IMR-90 (cell line): Measurements from ENCODE around the gene SLC27A3. TPM values are rescaled to one million over a fixed set of nuclear protein-coding genes. Genes with fewer than 3 reads are reported as not detected.

Source experiments
- ATAC-seq: fragments of 200-7000 bp; cut with Tn5 transposase; 2 replicates; pipeline ENCODE4 v1.9.1; 2020; ENCODE audit warnings: low read depth, mild to moderate bottlenecking, moderate library complexity
- BruUV-seq: library from RNA; stranded (reverse); fragments of 400-500 nt; replicated peaks from 2 replicates; lab custom pipeline; 2021; lab: Mats Ljungman, UMichigan
- CTCF ChIA-PET: fragments of 300-600 bp; formaldehyde crosslinking; extraction: SDS; loops from one replicate; lab custom pipeline; 2021; ENCODE audit warnings: antibody characterized with exemption; lab: Yijun Ruan, JAX
- POLR2A ChIA-PET: fragments of 300-600 bp; sonication (Branson Sonifier 250); formaldehyde crosslinking; loops from one replicate; lab custom pipeline; 2022; ENCODE audit warnings: antibody characterized with exemption; ENCODE audit not compliant: unreplicated experiment; lab: Charles Lee
- DNase-seq: peaks from one replicate; pipeline ENCODE4 v3.0.0; 2013
- H2AFZ ChIP-seq: replicated peaks from 2 replicates; pipeline ENCODE3; 2013; ENCODE audit warnings: low read length, mild to moderate bottlenecking; ENCODE audit not compliant: poor library complexity
- H2AK5ac ChIP-seq: 2 replicates; pipeline ENCODE4 v1.6.1; 2013; ENCODE audit warnings: low read depth, low read length, inconsistent platforms
- H2AK9ac ChIP-seq: replicated peaks from 2 replicates; pipeline ENCODE3; 2013; ENCODE audit warnings: mild to moderate bottlenecking, low read depth, low read length, moderate library complexity; ENCODE audit not compliant: poor library complexity
- H2BK120ac ChIP-seq: 2 replicates; pipeline ENCODE4 v1.6.1; 2013; ENCODE audit warnings: low read depth, low read length, inconsistent platforms
- H2BK15ac ChIP-seq: 3 replicates; pipeline ENCODE4 v1.6.1; 2013; ENCODE audit warnings: low read depth, low read length, inconsistent platforms
- H2BK20ac ChIP-seq: 2 replicates; pipeline ENCODE4 v1.6.1; 2013; ENCODE audit warnings: low read depth, mild to moderate bottlenecking, inconsistent platforms, low read length, moderate library complexity
- H2BK5ac ChIP-seq: 2 replicates; pipeline ENCODE4 v1.6.1; 2013; ENCODE audit warnings: mild to moderate bottlenecking, low read depth, low read length, inconsistent platforms; ENCODE audit not compliant: poor library complexity, severe bottlenecking
- H3K14ac ChIP-seq: replicated peaks from 2 replicates; pipeline ENCODE4 v1.6.1; 2013; ENCODE audit warnings: low read depth, low read length, inconsistent platforms
- H3K18ac ChIP-seq: 2 replicates; pipeline ENCODE4 v1.6.1; 2013; ENCODE audit warnings: low read depth, low read length, control low read depth
- H3K23ac ChIP-seq: 2 replicates; pipeline ENCODE4 v1.6.1; 2013; ENCODE audit warnings: low read depth, low read length, inconsistent platforms
- H3K27ac ChIP-seq: 2 replicates; pipeline ENCODE4 v1.5.1; 2013; ENCODE audit warnings: mild to moderate bottlenecking, control low read depth, low read length; ENCODE audit not compliant: insufficient read depth
- H3K27me3 ChIP-seq: 2 replicates; pipeline ENCODE4 v1.6.1; 2013; ENCODE audit warnings: low read length; ENCODE audit not compliant: control insufficient read depth, insufficient read depth
- H3K36me3 ChIP-seq: 2 replicates; pipeline ENCODE4 v1.6.1; 2013; ENCODE audit warnings: low read length, mixed read lengths; ENCODE audit not compliant: control insufficient read depth, insufficient read depth
- H3K4ac ChIP-seq: 2 replicates; pipeline ENCODE4 v1.6.1; 2013; ENCODE audit warnings: low read depth, low read length, inconsistent platforms
- H3K4me1 ChIP-seq: 2 replicates; pipeline ENCODE4 v1.6.1; 2013; ENCODE audit warnings: low read length, mixed read lengths; ENCODE audit not compliant: control insufficient read depth, insufficient read depth
- H3K4me2 ChIP-seq: 2 replicates; pipeline ENCODE4 v1.6.1; 2013; ENCODE audit warnings: low read depth, mild to moderate bottlenecking, control low read depth, low read length, moderate library complexity
- H3K4me3 ChIP-seq: 2 replicates; pipeline ENCODE4 v1.5.1; 2013; ENCODE audit warnings: low read depth, mild to moderate bottlenecking, control low read depth, low read length, moderate library complexity; ENCODE audit not compliant: insufficient read depth
- H3K56ac ChIP-seq: 2 replicates; pipeline ENCODE4 v1.6.1; 2013; ENCODE audit warnings: low read length, inconsistent platforms; ENCODE audit not compliant: insufficient read depth; ENCODE audit errors: extremely low read depth
- H3K79me1 ChIP-seq, 2 experiments: 2 replicates each; pipeline ENCODE4 v1.6.1; 2013; ENCODE audit warnings: low read length in 2 of 2, inconsistent platforms in 1 of 2, low read depth in 1 of 2
- H3K9ac ChIP-seq: 2 replicates; pipeline ENCODE4 v1.6.1; 2013; ENCODE audit warnings: low read depth, low read length, control low read depth
- H3K9me1 ChIP-seq: 2 replicates; pipeline ENCODE4 v1.6.1; 2013; ENCODE audit warnings: low read length, inconsistent platforms; ENCODE audit not compliant: insufficient read depth
- H3K9me3 ChIP-seq: 2 replicates; pipeline ENCODE4 v1.6.1; 2013; ENCODE audit warnings: low read length; ENCODE audit not compliant: control insufficient read depth, insufficient read depth
- H4K20me1 ChIP-seq: 2 replicates; pipeline ENCODE4 v1.6.1; 2013; ENCODE audit warnings: low read length, inconsistent platforms; ENCODE audit not compliant: insufficient read depth
- H4K5ac ChIP-seq: 2 replicates; pipeline ENCODE4 v1.6.1; 2013; ENCODE audit warnings: mild to moderate bottlenecking, low read depth, low read length, control low read depth
- H4K8ac ChIP-seq, 2 experiments: 2 replicates each; pipeline ENCODE4 v1.6.1; 2013; ENCODE audit warnings: low read depth in 2 of 2, low read length in 2 of 2, control low read depth in 1 of 2, inconsistent platforms in 1 of 2
- H4K91ac ChIP-seq: 2 replicates; pipeline ENCODE4 v1.6.1; 2013; ENCODE audit warnings: low read depth, low read length, inconsistent platforms; ENCODE audit not compliant: insufficient read depth
- WGBS, 2 experiments: methylation state at CpG; one replicate each; pipeline versions ENCODE4 v1.1.5 to v1.1.7; 2013; ENCODE audit warnings: missing lambda C conversion rate in 2 of 2; ENCODE audit not compliant: insufficient read length in 1 of 2; ENCODE audit errors: extremely low coverage in 2 of 2; 5-methylcytosine and 5-hydroxymethylcytosine counted together
- dilution Hi-C: fragments of 300-500 bp; cut with HindIII; formaldehyde crosslinking; loops from one replicate; pipeline ENCODE4 v1.14.3; 2018; ENCODE audit warnings: low sequenced_read_pairs; ENCODE audit not compliant: unreplicated experiment
- in situ Hi-C: fragments of 300-500 bp; cut with MboI; formaldehyde crosslinking; loops from 3 replicates; pipeline ENCODE4 v1.14.3; 2019; ENCODE audit warnings: low sequenced_read_pairs, inconsistent platforms, mixed read lengths
- intact Hi-C: fragments of 100-400 bp; cut with micrococcal nuclease; formaldehyde crosslinking; loops from 2 replicates; pipeline ENCODE4 v1.10.0; 2022
- polyA plus RNA-seq, 3 experiments: library from polyadenylated mRNA; depleted of rRNA; stranded (reverse); fragments of >200 nt; gene quantifications; 2 replicates each; pipeline ENCODE4 v1.2.3, GENCODE V29; 2012; ENCODE audit warnings: low replicate concordance in 1 of 3
- total RNA-seq: library from RNA; depleted of rRNA; stranded (reverse); fragments of >200 nt; gene quantifications from 2 replicates; pipeline ENCODE4 v1.2.3, GENCODE V29; 2012
- TF ChIP-seq, protein P1 (sequence below): fragments of 150-350 bp; IDR thresholded peaks from 2 replicates; pipeline ENCODE4 v1.6.1; 2017; ENCODE audit warnings: mild to moderate bottlenecking, antibody characterized with exemption, low read length, low read depth

SLC27A3 gene
- total and polyA plus RNA-seq, 2 of the 4 experiments (the other 2 are of a cell fraction), result 3.2 to 9.3 TPM

DNA sequence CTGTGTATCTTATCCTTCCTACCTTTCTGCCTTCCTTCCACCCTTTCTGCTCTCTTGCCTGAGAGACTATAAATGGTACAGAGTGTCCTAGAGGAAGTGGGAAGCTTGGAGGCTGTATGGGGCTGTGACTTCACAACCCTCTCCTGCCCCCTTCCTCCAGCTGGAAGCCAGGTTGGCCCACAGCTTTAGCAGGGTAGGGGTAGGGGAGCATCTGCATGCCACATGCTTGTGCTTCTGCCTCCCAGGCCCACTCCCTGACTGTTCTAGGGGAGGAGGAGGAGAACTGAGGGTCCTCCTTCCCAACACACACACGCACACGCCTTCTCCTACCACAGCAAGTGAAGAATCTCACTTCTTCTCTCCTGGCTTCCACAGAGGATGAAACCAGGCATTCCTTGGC is 3.9 kb upstream of the SLC27A3 start:
- H3K36me3 ChIP-seq, result peaks cover 62% of the 10 kb centered on the region
- TF ChIP-seq, protein P1, sequence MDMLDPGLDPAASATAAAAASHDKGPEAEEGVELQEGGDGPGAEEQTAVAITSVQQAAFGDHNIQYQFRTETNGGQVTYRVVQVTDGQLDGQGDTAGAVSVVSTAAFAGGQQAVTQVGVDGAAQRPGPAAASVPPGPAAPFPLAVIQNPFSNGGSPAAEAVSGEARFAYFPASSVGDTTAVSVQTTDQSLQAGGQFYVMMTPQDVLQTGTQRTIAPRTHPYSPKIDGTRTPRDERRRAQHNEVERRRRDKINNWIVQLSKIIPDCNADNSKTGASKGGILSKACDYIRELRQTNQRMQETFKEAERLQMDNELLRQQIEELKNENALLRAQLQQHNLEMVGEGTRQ, result no peak
- no peak overlapping the region for H3K9ac ChIP-seq
- H2BK20ac ChIP-seq, result no peak overlapping the region
- H2BK5ac ChIP-seq, result no peak overlapping the region
- no peak overlapping the region for H2AK9ac ChIP-seq
- CTCF ChIA-PET, result no interaction called here
- H3K27ac ChIP-seq, result no peak overlapping the region
- no peak overlapping the region for H3K18ac ChIP-seq
- H2AK5ac ChIP-seq, result no peak overlapping the region
- H3K27me3 ChIP-seq, result no peaks in the 10 kb centered on the region
- H2BK15ac ChIP-seq, result no peak overlapping the region
- no peaks in the 10 kb centered on the region for H4K20me1 ChIP-seq
- dilution Hi-C loops, result no loop called here
- no peak overlapping the region for H3K4me2 ChIP-seq
- ATAC-seq (no peak), DNase-seq (no peak)
- no peak overlapping the region for H3K14ac ChIP-seq
- H4K91ac ChIP-seq, result no peak overlapping the region
- BruUV-seq, result no TSS peak
- H3K9me3 ChIP-seq, result no peaks in the 10 kb centered on the region
- H3K4ac ChIP-seq, result no peak overlapping the region
- no peak overlapping the region for H4K8ac ChIP-seq
- no peaks in the 10 kb centered on the region; the same call in 1 of the 2 replicates for H3K9me1 ChIP-seq
- H3K4me3 ChIP-seq, result no peak overlapping the region
- POLR2A ChIA-PET, result no interaction called here
- no peak overlapping the region for H4K5ac ChIP-seq
- in situ Hi-C loops, result no loop called here
- H3K4me1 ChIP-seq, result peaks cover 4% of the 10 kb centered on the region; the same call in 1 of the 2 replicates
- WGBS, 2 experiments, result no CpG with 5 or more reads among the region's 2 CpGs
- no peak overlapping the region for H2AFZ ChIP-seq
- H3K23ac ChIP-seq, result no peak overlapping the region
- H3K56ac ChIP-seq, result no peak overlapping the region
- intact Hi-C loops, result loop anchor here (2.0 kb wide), 1 partner anchor 94 kb away; no protein-coding TSS in a partner anchor
- H2BK120ac ChIP-seq, result no peak overlapping the region
- peaks cover 0 to under 1% of the 10 kb centered on the region in 2 experiments; a peak in 2 of 4 replicates for H3K79me1 ChIP-seq
